ENCODE measurements around the gene SDR9C7. TPM values are rescaled to one million over a fixed set of nuclear protein-coding genes. Genes with fewer than 3 reads are reported as not detected.

SDR9C7 gene
- total and polyA plus RNA-seq, 2 experiments from 2014 or later, result not detected

GRCh38 chr12:56896082-56896481, 38.1 kb downstream of the SDR9C7 start (continued):
- TF ChIP-seq STAT1 (IDR thresholded peaks at IDR 0.05; ENCODE audit: unreplicated experiment), result no peak
- TF ChIP-seq NANOG (IDR thresholded peaks at IDR 0.05; ENCODE audit: borderline replicate concordance), result no peak

GRCh38 chr12:56894698-56895368, 39.4 kb downstream of the SDR9C7 start:
- H3K4me1 Mint-ChIP-seq, result no peaks in the 10 kb centered on the region
- Histone ChIP-seq H3K27me3 (ENCODE audit: insufficient read depth) (no peaks in the 10 kb centered on the region), H2AFZ (no peak overlapping the region), H3K4me2 (no peak overlapping the region), H3K79me2 (replicated peaks; ENCODE audit: insufficient read depth) (no peaks in the 10 kb centered on the region), H3K36me3 (ENCODE audit: insufficient read depth) (no peaks in the 10 kb centered on the region), H3K27ac (ENCODE audit: low read depth) (no peak overlapping the region), H3K9me2 (ENCODE audit: insufficient read depth) (no peaks in the 10 kb centered on the region), H3F3A (replicated peaks; ENCODE audit: low read depth) (no peaks in the 10 kb centered on the region), H3K4me1 (ENCODE audit: insufficient read depth) (no peaks in the 10 kb centered on the region), H3K4me3 (no peak overlapping the region), H4K20me1 (replicated peaks; ENCODE audit: insufficient read depth) (no peaks in the 10 kb centered on the region)
- no peaks in the 10 kb centered on the region for H3K27me3 Mint-ChIP-seq (ENCODE audit: insufficient read depth, low read depth, poor library complexity)
- DNase-seq (ENCODE audit: low spot score), result no peak
- peaks cover 39% of the 10 kb centered on the region for H3K9me3 Mint-ChIP-seq
- no peak overlapping the region for H3K4me3 Mint-ChIP-seq
- H3K36me3 Mint-ChIP-seq (ENCODE audit: low read depth), result peaks cover 4% of the 10 kb centered on the region; the same call in 1 of the 3 replicates
- no peak for ATAC-seq
- no peak overlapping the region for H3K27ac Mint-ChIP-seq
- TF ChIP-seq, protein P1, sequence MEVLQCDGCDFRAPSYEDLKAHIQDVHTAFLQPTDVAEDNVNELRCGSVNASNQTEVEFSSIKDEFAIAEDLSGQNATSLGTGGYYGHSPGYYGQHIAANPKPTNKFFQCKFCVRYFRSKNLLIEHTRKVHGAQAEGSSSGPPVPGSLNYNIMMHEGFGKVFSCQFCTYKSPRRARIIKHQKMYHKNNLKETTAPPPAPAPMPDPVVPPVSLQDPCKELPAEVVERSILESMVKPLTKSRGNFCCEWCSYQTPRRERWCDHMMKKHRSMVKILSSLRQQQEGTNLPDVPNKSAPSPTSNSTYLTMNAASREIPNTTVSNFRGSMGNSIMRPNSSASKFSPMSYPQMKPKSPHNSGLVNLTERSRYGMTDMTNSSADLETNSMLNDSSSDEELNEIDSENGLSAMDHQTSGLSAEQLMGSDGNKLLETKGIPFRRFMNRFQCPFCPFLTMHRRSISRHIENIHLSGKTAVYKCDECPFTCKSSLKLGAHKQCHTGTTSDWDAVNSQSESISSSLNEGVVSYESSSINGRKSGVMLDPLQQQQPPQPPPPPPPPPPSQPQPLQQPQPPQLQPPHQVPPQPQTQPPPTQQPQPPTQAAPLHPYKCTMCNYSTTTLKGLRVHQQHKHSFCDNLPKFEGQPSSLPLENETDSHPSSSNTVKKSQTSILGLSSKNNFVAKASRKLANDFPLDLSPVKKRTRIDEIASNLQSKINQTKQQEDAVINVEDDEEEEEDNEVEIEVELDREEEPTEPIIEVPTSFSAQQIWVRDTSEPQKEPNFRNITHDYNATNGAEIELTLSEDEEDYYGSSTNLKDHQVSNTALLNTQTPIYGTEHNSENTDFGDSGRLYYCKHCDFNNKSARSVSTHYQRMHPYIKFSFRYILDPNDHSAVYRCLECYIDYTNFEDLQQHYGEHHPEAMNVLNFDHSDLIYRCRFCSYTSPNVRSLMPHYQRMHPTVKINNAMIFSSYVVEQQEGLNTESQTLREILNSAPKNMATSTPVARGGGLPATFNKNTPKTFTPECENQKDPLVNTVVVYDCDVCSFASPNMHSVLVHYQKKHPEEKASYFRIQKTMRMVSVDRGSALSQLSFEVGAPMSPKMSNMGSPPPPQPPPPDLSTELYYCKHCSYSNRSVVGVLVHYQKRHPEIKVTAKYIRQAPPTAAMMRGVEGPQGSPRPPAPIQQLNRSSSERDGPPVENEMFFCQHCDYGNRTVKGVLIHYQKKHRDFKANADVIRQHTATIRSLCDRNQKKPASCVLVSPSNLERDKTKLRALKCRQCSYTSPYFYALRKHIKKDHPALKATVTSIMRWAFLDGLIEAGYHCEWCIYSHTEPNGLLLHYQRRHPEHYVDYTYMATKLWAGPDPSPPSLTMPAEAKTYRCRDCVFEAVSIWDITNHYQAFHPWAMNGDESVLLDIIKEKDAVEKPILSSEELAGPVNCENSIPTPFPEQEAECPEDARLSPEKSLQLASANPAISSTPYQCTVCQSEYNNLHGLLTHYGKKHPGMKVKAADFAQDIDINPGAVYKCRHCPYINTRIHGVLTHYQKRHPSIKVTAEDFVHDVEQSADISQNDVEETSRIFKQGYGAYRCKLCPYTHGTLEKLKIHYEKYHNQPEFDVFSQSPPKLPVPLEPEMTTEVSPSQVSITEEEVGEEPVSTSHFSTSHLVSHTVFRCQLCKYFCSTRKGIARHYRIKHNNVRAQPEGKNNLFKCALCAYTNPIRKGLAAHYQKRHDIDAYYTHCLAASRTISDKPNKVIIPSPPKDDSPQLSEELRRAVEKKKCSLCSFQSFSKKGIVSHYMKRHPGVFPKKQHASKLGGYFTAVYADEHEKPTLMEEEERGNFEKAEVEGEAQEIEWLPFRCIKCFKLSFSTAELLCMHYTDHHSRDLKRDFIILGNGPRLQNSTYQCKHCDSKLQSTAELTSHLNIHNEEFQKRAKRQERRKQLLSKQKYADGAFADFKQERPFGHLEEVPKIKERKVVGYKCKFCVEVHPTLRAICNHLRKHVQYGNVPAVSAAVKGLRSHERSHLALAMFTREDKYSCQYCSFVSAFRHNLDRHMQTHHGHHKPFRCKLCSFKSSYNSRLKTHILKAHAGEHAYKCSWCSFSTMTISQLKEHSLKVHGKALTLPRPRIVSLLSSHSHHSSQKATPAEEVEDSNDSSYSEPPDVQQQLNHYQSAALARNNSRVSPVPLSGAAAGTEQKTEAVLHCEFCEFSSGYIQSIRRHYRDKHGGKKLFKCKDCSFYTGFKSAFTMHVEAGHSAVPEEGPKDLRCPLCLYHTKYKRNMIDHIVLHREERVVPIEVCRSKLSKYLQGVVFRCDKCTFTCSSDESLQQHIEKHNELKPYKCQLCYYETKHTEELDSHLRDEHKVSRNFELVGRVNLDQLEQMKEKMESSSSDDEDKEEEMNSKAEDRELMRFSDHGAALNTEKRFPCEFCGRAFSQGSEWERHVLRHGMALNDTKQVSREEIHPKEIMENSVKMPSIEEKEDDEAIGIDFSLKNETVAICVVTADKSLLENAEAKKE (CRISPR knock-in tag; IDR thresholded peaks at IDR 0.05), result no peak
- no peak for TF ChIP-seq ETS1 (IDR thresholded peaks at IDR 0.05)
- TF ChIP-seq CREB1 (CRISPR knock-in tag; IDR thresholded peaks at IDR 0.05; ENCODE audit: low read depth), result no peak
- TF ChIP-seq EZH2 (IDR thresholded peaks at IDR 0.05; ENCODE audit: low read depth, unreplicated experiment), result no peak
- no peak for TF ChIP-seq JUNB (IDR thresholded peaks at IDR 0.05; ENCODE audit: unreplicated experiment)
- no peak for TF ChIP-seq REST (IDR thresholded peaks at IDR 0.05; ENCODE audit: unreplicated experiment)
- no peak for TF ChIP-seq EZH2phosphoT487 (IDR thresholded peaks at IDR 0.05; ENCODE audit: unreplicated experiment)
- TF ChIP-seq NANOG (IDR thresholded peaks at IDR 0.05; ENCODE audit: borderline replicate concordance), result no peak
- TF ChIP-seq ZNF331 (CRISPR knock-in tag; IDR thresholded peaks at IDR 0.05; ENCODE audit: low read depth), result no peak
- no peak for TF ChIP-seq ZNF114 (CRISPR knock-in tag; IDR thresholded peaks at IDR 0.05)
- TF ChIP-seq, protein P2, sequence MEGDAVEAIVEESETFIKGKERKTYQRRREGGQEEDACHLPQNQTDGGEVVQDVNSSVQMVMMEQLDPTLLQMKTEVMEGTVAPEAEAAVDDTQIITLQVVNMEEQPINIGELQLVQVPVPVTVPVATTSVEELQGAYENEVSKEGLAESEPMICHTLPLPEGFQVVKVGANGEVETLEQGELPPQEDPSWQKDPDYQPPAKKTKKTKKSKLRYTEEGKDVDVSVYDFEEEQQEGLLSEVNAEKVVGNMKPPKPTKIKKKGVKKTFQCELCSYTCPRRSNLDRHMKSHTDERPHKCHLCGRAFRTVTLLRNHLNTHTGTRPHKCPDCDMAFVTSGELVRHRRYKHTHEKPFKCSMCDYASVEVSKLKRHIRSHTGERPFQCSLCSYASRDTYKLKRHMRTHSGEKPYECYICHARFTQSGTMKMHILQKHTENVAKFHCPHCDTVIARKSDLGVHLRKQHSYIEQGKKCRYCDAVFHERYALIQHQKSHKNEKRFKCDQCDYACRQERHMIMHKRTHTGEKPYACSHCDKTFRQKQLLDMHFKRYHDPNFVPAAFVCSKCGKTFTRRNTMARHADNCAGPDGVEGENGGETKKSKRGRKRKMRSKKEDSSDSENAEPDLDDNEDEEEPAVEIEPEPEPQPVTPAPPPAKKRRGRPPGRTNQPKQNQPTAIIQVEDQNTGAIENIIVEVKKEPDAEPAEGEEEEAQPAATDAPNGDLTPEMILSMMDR (conservative IDR thresholded peaks at IDR 0.05; ENCODE audit: low read depth in 2 of 2), result no peak
- no peak for TF ChIP-seq POLR2AphosphoS5 (IDR thresholded peaks at IDR 0.05; ENCODE audit: low read depth)
